GM12892 (cell line): ENCODE results near the gene WDR62.

ENCODE experiments used
- POLR2A ChIP-seq: IDR thresholded peaks from 2 replicates; pipeline ENCODE4 v1.6.1; 2011; ENCODE audit warnings: low read depth, low read length, control low read depth
- POLR2AphosphoS5 ChIP-seq: IDR thresholded peaks from 2 replicates; pipeline ENCODE4 v1.6.1; 2011; ENCODE audit warnings: low read depth, low read length, control low read depth
- TAF1 ChIP-seq: IDR thresholded peaks from 2 replicates; pipeline ENCODE4 v1.6.1; 2011; ENCODE audit warnings: low read depth, mild to moderate bottlenecking, control low read depth, low read length, borderline replicate concordance

DNA sequence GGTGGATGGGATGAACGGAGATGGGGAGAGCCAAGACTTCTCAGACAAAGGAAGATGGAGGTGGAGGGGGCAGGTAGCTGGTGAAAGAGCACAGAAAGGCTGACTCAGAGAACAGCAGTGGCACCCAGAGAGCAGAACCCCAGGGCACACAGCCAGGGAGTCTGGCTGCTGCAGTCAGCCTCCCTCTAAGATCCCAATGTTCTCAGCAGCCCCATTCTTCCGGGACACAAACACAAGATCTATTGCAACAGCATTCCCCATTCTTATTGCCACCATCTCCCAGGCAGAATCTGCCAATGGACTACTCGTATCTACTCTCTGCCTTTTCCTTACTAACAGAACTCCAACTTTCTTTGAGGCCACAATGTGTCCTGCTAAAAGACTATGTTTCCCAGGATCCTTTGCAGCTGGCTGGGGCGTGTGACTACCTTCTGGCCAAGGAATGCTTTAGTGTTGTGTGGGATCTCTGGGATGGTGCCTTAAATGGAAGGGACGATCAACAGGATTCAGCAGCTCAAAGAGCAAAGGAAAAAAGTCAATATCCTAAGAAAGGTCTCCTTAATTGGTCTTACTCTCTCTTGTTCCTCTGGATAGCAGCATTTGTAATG lies 8.2 kb upstream of the WDR62 start:
- TF ChIP-seq POLR2A: no peak
- TF ChIP-seq POLR2AphosphoS5: no peak
- TF ChIP-seq TAF1: no peak
